RPMI8226 (cell line): Measurements from ENCODE around the gene GNPTG.

Source experiments
- DNase-seq: peaks from one replicate; pipeline ENCODE4 v3.0.0-alpha.2; 2015

GNPTG gene

GRCh38 chr16:1335211-1335971 lies 16.3 kb upstream of the GNPTG start:
- DNase-seq: peak; percentile 54

DNA sequence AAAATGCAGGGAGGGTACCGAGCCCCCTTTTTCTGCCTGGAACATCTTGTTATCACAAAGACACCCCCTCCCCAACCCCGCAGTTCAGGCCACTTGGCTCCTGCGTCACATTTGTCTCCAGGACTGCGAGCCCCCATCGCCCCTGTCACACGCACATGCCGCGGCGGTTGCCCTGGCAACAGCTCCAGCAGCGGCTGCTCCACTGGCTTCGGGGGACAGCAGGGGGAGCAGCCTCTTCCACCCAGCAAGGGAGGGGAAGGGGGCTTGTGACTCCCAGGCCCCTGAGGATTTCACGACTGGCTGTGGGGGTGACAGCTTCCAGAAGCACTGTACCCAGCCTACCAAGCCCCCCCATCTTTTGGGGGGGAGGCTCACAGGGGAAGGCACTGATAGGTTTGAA lies 15.7 kb upstream of the GNPTG start:
- DNase-seq: peak; percentile 30

- no peak for DNase-seq
These were observed 15.1 kb upstream of the GNPTG start for GRCh38 chr16:1336619-1337018.

GRCh38 chr16:1337486-1337885 lies 14.2 kb upstream of the GNPTG start:
- DNase-seq: no peak

DNA sequence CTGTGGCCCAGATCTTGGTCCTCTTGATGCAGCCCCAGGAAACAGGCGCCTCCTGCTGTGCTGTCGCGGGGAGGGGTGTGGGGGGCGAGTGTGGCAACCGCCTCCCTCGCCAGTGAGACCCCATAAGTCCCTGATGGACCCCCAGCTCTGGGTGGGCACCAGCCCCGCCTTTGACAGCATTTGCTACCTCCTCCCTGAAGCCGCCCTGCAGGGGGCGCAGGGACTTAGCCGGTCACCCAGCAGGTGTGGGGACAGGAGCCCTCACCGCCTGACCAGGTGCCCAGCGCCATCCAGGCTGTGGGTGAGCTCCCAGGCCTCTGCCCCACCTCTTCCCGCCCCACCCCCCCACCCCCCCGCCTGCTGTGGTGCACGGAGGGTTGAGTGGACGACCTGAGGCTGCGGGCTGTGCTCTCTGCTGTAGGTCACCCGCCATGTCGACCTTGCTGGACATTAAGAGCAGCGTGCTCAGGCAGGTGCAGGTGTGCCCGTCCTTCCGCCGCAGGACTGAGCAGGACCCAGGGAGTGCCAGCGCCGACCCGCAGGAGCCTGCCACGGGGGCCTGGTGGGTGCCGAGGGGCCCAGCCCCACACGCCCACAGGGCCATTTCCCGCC lies 13.5 kb upstream of the GNPTG start:
- DNase-seq: peak; percentile 73

DNA sequence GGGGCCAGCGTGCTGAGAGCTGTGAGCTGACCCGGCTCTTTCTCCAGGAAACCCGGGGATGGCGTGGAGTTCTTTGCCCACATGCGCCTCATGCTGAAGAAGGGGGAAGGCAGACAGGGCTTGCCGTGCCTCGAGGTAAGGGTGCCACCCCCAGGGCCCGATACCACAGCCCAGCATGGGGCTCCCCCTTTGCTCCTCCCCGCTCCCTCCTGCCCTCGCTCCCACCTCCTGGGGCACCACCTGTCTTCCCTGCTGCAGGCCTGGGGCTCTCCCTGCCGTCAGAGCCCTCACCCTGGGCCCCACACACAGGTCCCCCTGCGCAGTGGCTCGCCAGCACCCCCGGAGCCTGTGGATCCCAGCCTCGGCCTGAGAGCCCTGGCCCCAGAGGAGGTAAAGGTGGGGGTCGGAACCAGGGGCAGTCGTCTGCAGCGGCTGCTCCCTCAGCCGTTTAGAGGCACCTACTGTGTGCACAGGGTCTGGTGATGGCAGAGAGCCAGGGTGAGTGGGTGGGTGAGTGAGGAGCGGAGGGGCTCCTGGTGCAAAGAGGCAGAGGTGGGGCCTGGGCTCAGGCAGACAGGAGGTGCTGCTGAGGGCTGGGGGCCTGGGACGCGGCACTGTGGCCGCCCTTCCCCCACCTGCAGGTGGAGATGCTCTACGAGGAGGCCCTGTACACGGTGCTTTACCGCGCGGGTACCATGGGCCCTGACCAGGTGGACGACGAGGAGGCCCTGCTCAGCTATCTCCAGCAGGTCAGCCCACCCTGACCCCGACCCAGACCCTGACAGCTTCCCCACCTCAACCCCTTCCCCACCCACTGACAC lies 12.7 kb upstream of the GNPTG start:
- DNase-seq: peak; percentile 21

DNA sequence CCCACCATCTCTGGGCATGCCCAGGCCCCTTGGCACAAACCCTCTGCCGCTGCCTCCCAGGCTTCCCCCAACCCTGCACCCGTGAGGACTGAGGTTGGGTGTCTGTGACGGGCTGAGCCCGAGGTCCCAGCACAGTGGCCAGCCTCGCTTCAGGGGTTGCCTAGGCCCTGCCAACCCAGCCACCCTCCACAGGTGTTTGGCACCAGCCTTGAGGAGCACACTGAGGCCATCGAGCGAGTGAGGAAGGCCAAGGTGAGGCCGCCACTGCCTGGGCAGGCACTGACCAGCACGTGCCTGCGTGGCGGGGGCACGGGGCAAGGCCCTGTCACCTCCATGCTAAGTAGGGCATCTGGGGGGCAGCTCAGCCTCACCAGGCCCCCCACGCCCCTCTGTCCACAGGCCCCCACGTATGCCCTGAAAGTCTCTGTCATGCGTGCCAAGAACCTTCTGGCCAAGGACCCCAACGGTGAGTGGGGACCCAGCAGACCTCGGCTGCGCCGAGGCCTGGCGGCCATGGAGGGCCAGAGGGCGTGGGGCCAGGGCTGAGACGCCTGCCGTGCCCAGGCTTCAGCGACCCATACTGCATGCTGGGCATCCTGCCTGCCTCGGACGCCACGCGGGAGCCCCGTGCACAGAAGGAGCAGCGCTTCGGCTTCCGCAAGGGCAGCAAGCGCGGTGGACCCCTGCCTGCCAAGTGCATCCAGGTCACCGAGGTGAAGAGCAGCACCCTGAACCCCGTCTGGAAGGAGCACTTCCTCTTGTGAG lies 10.8 kb upstream of the GNPTG start:
- DNase-seq: no peak

DNA sequence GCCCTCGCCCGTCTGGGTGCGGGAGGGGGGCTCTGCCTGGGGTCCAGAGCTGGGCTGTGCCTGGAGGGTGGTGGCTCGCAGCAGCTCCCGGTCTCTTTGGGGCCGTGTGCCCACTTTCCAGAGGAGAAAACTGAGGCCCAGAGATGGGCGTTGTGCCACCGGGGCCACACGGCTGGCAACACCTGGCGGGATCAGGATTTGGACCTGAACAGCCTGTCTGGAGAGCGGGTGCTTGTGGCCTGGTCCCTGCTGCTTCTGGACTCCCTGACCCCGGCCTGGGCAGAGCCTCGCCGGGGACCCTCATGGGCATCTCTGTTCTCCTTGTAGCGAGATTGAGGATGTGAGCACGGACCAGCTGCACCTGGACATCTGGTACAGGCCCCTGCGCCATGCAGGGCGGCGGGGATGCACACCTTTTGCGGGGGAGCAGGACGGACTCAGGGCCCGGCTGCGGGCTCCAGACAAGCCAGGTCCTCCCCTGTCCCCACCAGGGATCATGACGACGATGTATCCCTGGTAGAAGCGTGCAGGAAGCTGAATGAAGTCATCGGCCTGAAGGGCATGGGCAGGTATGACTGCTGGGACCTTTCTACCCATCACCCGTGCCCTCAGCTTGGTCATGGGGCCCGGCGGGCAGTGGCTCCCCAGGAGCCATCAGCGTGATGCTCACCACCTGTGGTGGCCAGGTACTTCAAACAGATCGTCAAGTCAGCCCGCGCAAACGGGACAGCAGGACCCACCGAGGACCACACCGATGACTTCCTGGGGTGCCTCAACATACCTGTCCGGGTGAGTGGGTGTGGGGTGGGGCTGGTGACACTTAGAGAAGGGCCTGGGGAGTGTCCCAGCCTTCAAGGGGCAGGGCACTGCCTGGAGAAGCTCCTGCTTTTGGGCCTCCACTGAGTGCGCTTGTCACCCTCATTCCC lies 10.0 kb upstream of the GNPTG start:
- no peak for DNase-seq

DNA sequence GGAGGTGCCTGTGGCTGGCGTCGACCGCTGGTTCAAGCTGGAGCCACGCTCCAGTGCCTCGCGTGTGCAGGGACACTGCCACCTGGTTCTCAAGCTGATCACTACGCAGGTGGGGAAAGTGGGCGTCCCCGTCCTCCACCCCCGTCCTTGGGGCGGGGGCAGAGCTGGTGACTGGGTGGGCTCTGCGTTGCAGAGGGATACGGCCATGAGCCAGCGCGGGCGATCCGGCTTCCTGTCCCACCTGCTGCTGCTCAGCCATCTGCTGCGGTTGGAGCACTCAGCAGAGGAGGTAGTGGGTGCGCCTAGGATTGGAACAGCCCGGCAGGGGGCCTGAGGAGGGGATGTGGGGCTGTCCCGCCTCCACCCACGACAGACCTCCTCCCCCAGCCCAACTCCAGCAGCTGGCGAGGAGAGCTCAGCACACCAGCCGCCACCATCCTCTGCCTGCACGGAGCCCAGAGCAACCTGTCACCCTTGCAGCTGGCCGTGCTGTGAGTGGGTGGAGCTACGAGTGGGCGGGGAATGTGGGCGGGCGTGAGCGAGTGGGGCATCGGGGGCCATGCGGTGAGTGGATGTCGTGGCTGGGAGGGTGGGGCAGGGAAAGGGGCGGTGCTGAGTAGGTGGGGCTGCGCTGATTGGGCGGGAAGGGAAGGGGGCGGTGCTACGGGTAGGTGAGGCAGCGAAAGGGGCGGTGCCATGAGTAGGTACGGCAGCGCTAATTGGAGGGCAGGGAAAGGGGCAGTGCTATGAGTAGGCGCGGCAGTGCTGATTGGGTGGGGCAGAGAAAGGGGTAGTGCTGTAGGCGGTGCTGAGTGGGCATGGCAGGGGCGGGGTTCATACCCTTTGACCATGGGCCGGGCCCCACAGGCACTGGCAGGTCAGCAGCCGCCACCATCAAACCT lies 9.0 kb upstream of the GNPTG start:
- DNase-seq: peak; percentile 100

DNA sequence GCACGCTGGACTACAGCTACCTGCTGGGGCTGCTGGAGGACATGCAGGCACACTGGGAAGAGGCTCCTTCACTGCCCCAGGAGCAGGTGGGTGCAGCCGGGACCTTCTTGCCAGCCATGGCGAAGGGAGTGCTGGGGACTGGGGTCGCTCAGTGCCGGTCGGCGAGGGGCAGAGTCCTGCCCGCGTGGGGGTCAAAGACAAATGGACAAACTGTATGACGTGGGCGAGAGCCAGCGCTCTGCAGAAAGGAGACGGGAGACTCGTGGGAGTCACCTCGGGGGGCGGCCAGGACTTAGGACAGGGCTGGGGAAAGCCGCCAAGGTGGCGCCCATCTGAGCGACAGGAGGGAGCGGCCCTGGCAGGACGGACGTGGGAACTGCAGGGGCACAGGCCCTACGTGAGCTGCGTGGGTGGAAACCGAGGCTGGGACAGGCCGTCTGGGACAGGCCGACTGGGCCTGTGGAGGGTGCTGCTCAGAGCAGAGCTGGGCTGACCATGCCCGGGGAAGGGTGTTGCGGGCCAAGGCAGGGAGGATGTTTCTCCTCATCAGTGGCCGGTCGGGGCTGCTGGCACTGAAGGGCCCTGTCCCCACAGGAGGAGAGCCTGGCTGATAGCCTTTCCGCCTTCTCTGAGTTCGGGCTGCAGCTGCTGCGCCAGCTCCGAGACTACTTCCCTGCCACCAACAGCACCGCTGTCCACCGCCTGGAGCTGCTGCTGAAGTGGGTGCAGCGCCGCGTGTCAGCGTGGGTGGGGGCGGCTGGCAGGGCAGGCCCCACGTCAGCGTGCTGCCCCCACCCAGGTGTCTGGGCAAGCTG lies 8.1 kb upstream of the GNPTG start:
- DNase-seq: peak; percentile 28

GRCh38 chr16:1344499-1344898 lies 7.2 kb upstream of the GNPTG start:
- no peak for DNase-seq

GRCh38 chr16:1345087-1345486 lies 6.6 kb upstream of the GNPTG start:
- no peak for DNase-seq

DNA sequence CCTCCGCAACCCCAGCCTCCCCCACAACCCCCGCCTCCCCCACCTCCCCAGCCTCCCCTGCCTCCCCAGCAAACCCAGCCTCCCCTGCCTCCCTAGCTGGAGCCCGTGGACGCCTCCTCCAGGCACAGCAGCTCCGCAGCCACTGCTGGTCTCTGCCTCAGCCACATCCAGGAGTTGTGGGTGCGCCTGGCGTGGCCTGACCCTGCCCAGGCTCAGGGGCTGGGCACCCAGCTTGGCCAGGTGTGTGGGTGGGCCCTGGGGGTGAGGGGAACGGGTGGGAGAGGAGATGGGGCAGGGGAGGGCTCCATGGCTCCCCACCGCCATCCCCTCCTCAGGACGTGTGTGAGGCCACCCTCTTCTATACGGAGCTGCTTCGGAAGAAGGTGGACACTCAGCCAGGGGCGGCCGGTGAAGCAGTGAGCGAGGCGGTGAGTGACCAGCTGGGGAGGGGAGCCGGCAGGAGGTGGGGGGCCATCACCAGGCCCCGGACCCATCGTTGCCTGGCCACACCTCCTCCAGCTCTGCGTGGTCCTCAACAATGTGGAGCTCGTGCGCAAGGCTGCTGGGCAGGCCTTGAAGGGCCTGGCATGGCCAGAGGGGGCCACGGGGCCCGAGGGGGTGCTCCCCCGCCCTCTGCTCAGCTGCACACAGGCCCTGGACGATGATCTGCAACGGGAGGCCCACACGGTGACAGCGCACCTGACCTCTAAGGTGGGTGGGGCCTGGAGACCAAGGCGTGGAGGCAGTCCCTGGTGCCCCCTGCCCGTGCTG lies 5.9 kb upstream of the GNPTG start:
- DNase-seq: no peak

GRCh38 chr16:1346422-1347285 lies 5.1 kb upstream of the GNPTG start:
- DNase-seq: no peak

DNA sequence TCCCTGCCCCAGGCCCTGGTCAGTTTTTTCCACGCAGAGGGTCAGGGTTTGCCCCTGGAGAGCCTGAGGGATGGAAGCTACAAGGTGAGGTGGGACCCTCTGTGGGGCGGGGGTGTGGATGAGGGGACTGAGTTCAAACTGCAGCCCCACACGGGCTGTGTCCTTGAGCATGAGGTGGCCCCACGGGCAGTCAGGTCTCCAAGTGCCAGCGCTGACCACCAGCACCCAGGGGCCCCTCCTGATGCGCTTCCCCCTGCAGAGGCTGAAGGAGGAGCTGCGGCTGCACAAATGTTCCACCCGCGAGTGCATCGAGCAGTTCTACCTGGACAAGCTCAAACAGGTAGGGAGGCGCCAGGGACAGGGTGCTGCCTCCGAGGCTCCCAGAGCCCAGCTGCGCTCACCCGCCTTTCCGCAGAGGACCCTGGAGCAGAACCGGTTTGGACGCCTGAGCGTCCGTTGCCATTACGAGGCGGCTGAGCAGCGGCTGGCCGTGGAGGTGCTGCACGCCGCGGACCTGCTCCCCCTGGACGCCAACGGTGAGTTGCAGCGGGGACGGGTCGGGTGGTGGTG lies 4.4 kb upstream of the GNPTG start:
- DNase-seq: no peak

DNA sequence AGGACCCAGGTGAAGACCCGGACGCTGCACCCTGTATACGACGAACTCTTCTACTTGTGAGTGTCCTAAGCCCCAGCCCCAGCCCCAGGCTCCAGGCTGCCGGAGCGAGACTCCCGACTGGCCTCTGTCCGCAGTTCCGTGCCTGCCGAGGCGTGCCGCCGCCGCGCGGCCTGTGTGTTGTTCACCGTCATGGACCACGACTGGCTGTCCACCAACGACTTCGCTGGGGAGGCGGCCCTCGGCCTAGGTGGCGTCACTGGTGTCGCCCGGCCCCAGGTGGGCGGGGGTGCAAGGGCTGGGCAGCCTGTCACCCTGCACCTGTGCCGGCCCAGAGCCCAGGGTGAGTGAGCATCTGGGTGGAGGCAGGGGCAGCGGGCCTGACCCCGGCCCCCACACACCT lies 3.8 kb upstream of the GNPTG start:
- no peak for DNase-seq

- DNase-seq: no peak
These were observed 3.3 kb upstream of the GNPTG start for GRCh38 chr16:1348441-1348840.

DNA sequence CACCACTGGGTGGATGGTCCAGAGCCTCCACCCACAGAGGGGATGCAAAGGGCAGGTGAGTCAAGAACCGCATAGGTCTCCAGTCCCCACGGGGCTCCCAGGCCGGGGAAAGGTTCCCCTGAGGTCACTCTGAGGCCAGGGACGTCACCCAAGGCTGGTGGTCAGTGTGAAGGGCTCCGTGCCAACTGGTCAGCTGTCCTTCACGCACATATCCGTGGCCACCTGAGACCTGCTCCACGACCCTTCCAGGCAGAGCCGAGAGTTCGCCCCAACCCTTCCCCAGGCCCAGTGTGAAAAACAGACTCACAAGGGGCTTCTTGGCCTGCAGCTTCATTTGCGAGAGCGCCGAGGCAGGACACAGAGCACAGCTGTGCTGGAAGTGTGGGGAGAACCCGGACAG lies 2.8 kb upstream of the GNPTG start:
- no peak for DNase-seq
